K562 (cell line): ENCODE data around the gene HSD17B8. TPM values are rescaled to one million over a fixed set of nuclear protein-coding genes. Genes with fewer than 3 reads are reported as not detected.

Source experiments
- ATAC-seq: fragments of 200-7000 bp; cut with Tn5 transposase; 3 replicates; pipeline ENCODE4 v1.9.1; 2020; ENCODE audit warnings: moderate library complexity
- BruUV-seq: library from RNA; stranded (reverse); fragments of 400-500 nt; replicated peaks from 2 replicates; lab custom pipeline; 2021; lab: Mats Ljungman, UMichigan
- CTCF ChIA-PET: fragments of 300-600 bp; formaldehyde crosslinking; extraction: SDS; loops from one replicate; lab custom pipeline; 2021; ENCODE audit warnings: low intra/inter-chr PET ratio; lab: Yijun Ruan, JAX
- POLR2A ChIA-PET: fragments of 300-600, 350-650 bp; sonication (Branson Sonifier 250); formaldehyde crosslinking; extraction: SDS; loops from one replicate; lab custom pipeline; 2021; ENCODE audit warnings: antibody characterized with exemption, inconsistent platforms; lab: Yijun Ruan, JAX
- DNase-seq, 4 experiments: peaks; one replicate each; pipeline versions ENCODE4 v3.0.0 to v3.0.0-alpha.2; 2011 to 2018; ENCODE audit warnings: low spot score in 3 of 4, mixed read lengths in 3 of 4; ENCODE audit errors: extremely low read depth in 1 of 4
- FAIRE-seq: peaks from 2 replicates; lab custom pipeline; 2011; peaks lifted over from hg19 to GRCh38; lab: Jason Lieb, UNC
- H2AFZ ChIP-seq: 2 replicates; pipeline ENCODE4 v1.6.0; 2011; ENCODE audit warnings: low read depth, low read length, control low read depth, inconsistent platforms
- H3K27ac ChIP-seq: fragments of 200-600 bp; 3 replicates; pipeline ENCODE4 v1.8.0; 2011; ENCODE audit warnings: low read depth, mild to moderate bottlenecking, control low read depth, inconsistent platforms, low read length, moderate library complexity, mixed read lengths; ENCODE audit errors: extremely low read depth
- H3K27me3 ChIP-seq, 2 experiments: fragments of 300-600 bp in 1 of 2; 2 replicates in 1 of 2; 3 replicates in 1 of 2; pipeline versions ENCODE4 v1.6.0 to v1.8.0; 2011; ENCODE audit warnings: inconsistent platforms in 2 of 2, low read length in 2 of 2, mild to moderate bottlenecking in 1 of 2, mixed read lengths in 1 of 2, moderate library complexity in 1 of 2; ENCODE audit not compliant: control insufficient read depth in 2 of 2, insufficient read depth in 2 of 2
- H3K36me3 ChIP-seq: fragments of 300-600 bp; 3 replicates; pipeline ENCODE4 v1.8.0; 2011; ENCODE audit warnings: mild to moderate bottlenecking, low read length, inconsistent platforms; ENCODE audit not compliant: control insufficient read depth, insufficient read depth
- H3K4me1 ChIP-seq, 2 experiments: fragments of 200-600 bp in 1 of 2; replicated peaks in 1 of 2; 2 replicates in 1 of 2; 3 replicates in 1 of 2; pipeline versions ENCODE4 v1.5.1 to v1.8.0; 2011; ENCODE audit warnings: inconsistent platforms in 2 of 2, low read length in 2 of 2, mild to moderate bottlenecking in 1 of 2, mixed read lengths in 1 of 2, moderate library complexity in 1 of 2; ENCODE audit not compliant: control insufficient read depth in 2 of 2, insufficient read depth in 2 of 2
- H3K4me2 ChIP-seq: 2 replicates; pipeline ENCODE4 v1.6.1; 2011; ENCODE audit warnings: low read length, control low read depth, inconsistent platforms, mixed read lengths; ENCODE audit not compliant: insufficient read depth
- H3K4me3 ChIP-seq: fragments of 200-600 bp; sonication (generic), shearing (Covaris generic); 2 replicates; pipeline ENCODE4 v1.5.1; 2016; ENCODE audit warnings: control low read depth, inconsistent platforms
- H3K79me2 ChIP-seq: fragments of 200-600 bp; 3 replicates; pipeline ENCODE4 v1.8.0; 2011; ENCODE audit warnings: low read length, inconsistent platforms; ENCODE audit not compliant: control insufficient read depth, insufficient read depth
- H3K9ac ChIP-seq, 2 experiments: 2 replicates each; pipeline versions ENCODE4 v1.6.0 to v1.6.1; 2011; ENCODE audit warnings: low read depth in 2 of 2, low read length in 2 of 2, control low read depth in 1 of 2, inconsistent platforms in 1 of 2, mild to moderate bottlenecking in 1 of 2, mixed read lengths in 1 of 2; ENCODE audit not compliant: insufficient read depth in 1 of 2
- H3K9me1 ChIP-seq: one replicate; pipeline ENCODE4 v1.6.0; 2011; ENCODE audit warnings: inconsistent platforms, mild to moderate bottlenecking, low read length, moderate library complexity; ENCODE audit not compliant: control insufficient read depth, insufficient read depth
- H3K9me3 ChIP-seq: replicated peaks from 2 replicates; pipeline ENCODE4 v1.5.1; 2011; ENCODE audit warnings: low read depth, low read length, inconsistent platforms; ENCODE audit not compliant: control insufficient read depth, insufficient read depth
- H4K20me1 ChIP-seq: replicated peaks from 2 replicates; pipeline ENCODE4 v1.6.1; 2011; ENCODE audit warnings: low read length, inconsistent platforms, mixed read lengths; ENCODE audit not compliant: control insufficient read depth, insufficient read depth
- ARHGAP35 ChIP-seq: fragments of 450-650 bp; IDR thresholded peaks from 2 replicates; pipeline ENCODE4 v1.6.1; 2018; ENCODE audit not compliant: partially characterized antibody
- BRCA1 ChIP-seq, 2 experiments: fragments of 450-650 bp in 1 of 2; sonication (generic) in 1 of 2; formaldehyde crosslinking in 1 of 2; IDR thresholded peaks; 2 replicates each; pipeline versions ENCODE4 v1.5.0 to v1.6.1; 2017 to 2020; ENCODE audit warnings: mild to moderate bottlenecking in 1 of 2, missing genetic modification reagents in 1 of 2
- CC2D1A ChIP-seq: fragments of 450-650 bp; IDR thresholded peaks from 2 replicates; pipeline ENCODE4 v1.6.1; 2017; ENCODE audit warnings: mild to moderate bottlenecking
- HEY1 ChIP-seq: fragments of 250-450 bp; sonication (Bioruptor Pico); IDR thresholded peaks from 2 replicates; pipeline ENCODE4 v1.5.0; 2020; ENCODE audit warnings: mild to moderate bottlenecking, moderate library complexity, borderline replicate concordance
- MBD2 ChIP-seq: sonication (generic); IDR thresholded peaks from 2 replicates; pipeline ENCODE4 v1.6.1; 2016; ENCODE audit warnings: low read depth, borderline replicate concordance
- NELFE ChIP-seq: IDR thresholded peaks from 2 replicates; pipeline ENCODE4 v1.6.1; 2011; ENCODE audit warnings: mild to moderate bottlenecking; ENCODE audit not compliant: insufficient read depth, insufficient read length
- NR2F6 ChIP-seq: fragments of 450-650 bp; formaldehyde crosslinking; IDR thresholded peaks from 2 replicates; pipeline ENCODE4 v1.4.0; 2020; ENCODE audit warnings: mild to moderate bottlenecking
- NRF1 ChIP-seq, 2 experiments: fragments of 450-650 bp; IDR thresholded peaks in 1 of 2; conservative IDR thresholded peaks in 1 of 2; 2 replicates each; pipeline ENCODE4 v1.6.1; 2014; ENCODE audit warnings: mild to moderate bottlenecking in 2 of 2
- RHOXF2B ChIP-seq: fragments of 250-450 bp; sonication (Bioruptor Pico); conservative IDR thresholded peaks from 2 replicates; pipeline ENCODE4 v1.5.1; 2021
- SP1 ChIP-seq: sonication (generic); formaldehyde crosslinking; IDR thresholded peaks from 2 replicates; pipeline ENCODE4 v1.8.1; 2022; ENCODE audit warnings: mild to moderate bottlenecking, missing genetic modification reagents
- TAF7 ChIP-seq: fragments of 450-650 bp; IDR thresholded peaks from 2 replicates; pipeline ENCODE4 v1.6.1; 2016; ENCODE audit warnings: missing genetic modification characterization, missing compliant biosample characterization
- TAF9B ChIP-seq: fragments of 450-650 bp; IDR thresholded peaks from 2 replicates; pipeline ENCODE4 v1.6.1; 2018; ENCODE audit warnings: mild to moderate bottlenecking; ENCODE audit not compliant: partially characterized antibody
- TGIF2 ChIP-seq: sonication (generic); formaldehyde crosslinking; IDR thresholded peaks from 2 replicates; pipeline ENCODE4 v1.8.1; 2022; ENCODE audit warnings: mild to moderate bottlenecking, missing genetic modification reagents, moderate library complexity
- ZNF512 ChIP-seq: IDR thresholded peaks from 2 replicates; pipeline ENCODE4 v1.6.1; 2016; ENCODE audit warnings: missing genetic modification characterization, missing compliant biosample characterization
- ZNF609 ChIP-seq: sonication (generic); formaldehyde crosslinking; IDR thresholded peaks from 2 replicates; pipeline ENCODE4 v1.8.1; 2023; ENCODE audit warnings: missing genetic modification reagents, mild to moderate bottlenecking, borderline replicate concordance
- ZNF644 ChIP-seq: fragments of 200-800 bp; sonication (Bioruptor generic); IDR thresholded peaks from 2 replicates; pipeline ENCODE4 v1.6.1; 2016; ENCODE audit warnings: low read depth, missing genetic modification characterization, missing compliant biosample characterization
- WGBS: fragments of 100-300 bp; shearing (Covaris generic); methylation state at CpG from one replicate; pipeline ENCODE4 v1.1.6; 2016; ENCODE audit warnings: low coverage, mixed read lengths; ENCODE audit not compliant: insufficient coverage; ENCODE audit errors: missing lambda C conversion rate; 5-methylcytosine and 5-hydroxymethylcytosine counted together
- in situ Hi-C: fragments of 300-500 bp; cut with MboI; formaldehyde crosslinking; loops from 4 replicates; pipeline ENCODE4 v1.15.0; 2018; ENCODE audit warnings: inconsistent platforms, mixed read lengths
- intact Hi-C: fragments of 100-400 bp; cut with micrococcal nuclease; formaldehyde crosslinking; loops from 2 replicates; pipeline ENCODE4 v1.14.2; 2022
- polyA plus RNA-seq, 8 experiments: library from polyadenylated mRNA; depleted of rRNA in 4 of 8; stranded (reverse) in 5 of 8; unstranded in 3 of 8; fragments of >200 nt; fragmentation: Nextera tagmentation in 2 of 8; fragmentation: Illumina TruSeq in 1 of 8; extraction: Ambion mirVana in 2 of 8; extraction: Trizol in 1 of 8; gene quantifications; 2 replicates each; pipeline versions ENCODE4 v1.2.1 to v1.2.3, GENCODE V29; 2011 to 2014; ENCODE audit warnings: inconsistent platforms in 1 of 8, missing spikeins in 1 of 8
- total RNA-seq, 7 experiments: library from RNA; depleted of rRNA in 6 of 7; stranded (reverse); fragments of >200 nt in 6 of 7; fragmentation: Illumina TruSeq in 2 of 7; extraction: Trizol in 2 of 7; gene quantifications; 2 replicates each; pipeline versions ENCODE4 v1.2.1 to v1.2.3, GENCODE V29; 2011 to 2021; ENCODE audit warnings: low replicate concordance in 1 of 7

Gene HSD17B8
- total and polyA plus RNA-seq, 9 of the 15 experiments (the other 6 are each of a cell fraction or from before 2014, with no cell fraction given), result 3.7 to 35.2 (median 14.2) TPM

DNA sequence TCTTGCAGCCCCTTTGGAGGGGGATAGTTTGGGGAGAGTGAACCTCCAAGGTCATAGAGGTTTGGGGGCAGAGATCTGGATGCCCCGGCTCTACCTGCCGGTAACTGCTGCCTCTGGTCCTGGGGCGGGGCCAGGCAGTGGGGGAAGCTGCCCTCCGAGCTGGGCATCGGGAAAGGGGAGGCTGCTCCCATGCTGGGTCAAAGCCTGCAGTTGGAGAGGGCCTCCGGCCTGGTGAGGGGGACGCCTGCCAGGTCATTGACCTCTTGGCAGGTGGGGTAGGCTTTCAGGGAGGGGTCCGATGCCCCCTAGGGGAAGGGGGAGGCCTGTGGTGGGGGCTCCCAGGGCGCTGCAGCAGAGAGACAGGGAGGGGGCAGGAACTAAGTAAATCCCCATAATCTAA, 19.3 kb upstream of the HSD17B8 start (continued):
- no peak for TF ChIP-seq ZNF512

DNA sequence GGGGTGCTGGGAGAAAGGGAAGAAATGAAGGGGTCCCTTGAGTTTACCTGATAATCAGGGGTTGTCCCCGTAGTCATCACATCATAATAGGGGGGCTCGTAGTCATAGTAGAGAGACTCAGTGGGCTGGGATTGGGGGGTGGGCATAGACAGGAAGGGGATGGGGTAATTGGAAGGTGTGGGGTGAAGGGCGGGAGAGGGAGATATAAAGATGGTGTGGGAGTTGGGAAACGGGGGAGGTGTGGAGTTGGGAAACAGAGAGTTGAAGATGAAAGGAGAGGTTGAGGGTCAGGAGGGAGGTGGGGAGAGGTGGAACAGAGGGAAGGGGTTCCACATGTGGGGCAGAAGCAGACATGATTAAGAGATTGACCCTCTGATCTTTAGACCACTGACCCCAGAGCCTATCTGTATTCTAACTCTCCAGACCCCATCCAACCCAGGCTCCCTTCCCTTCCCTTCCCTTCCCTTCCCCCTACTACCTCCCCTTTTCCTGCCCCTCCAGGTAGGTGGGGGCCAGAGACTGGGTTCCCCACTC, 18.7 kb upstream of the HSD17B8 start:
- in situ Hi-C loops, result no loop called here
- H2AFZ ChIP-seq, result no peak overlapping the region
- intact Hi-C loops, result no loop called here
- H3K4me3 ChIP-seq, result no peak overlapping the region
- H3K79me2 ChIP-seq, result no peaks in the 10 kb centered on the region
- no peaks in the 10 kb centered on the region for H3K9me1 ChIP-seq
- no peak for ATAC-seq
- H3K27me3 ChIP-seq, result peaks cover 16 to 22% of the 10 kb centered on the region in 2 experiments; a peak in 4 of 5 replicates
- CTCF ChIA-PET, result no interaction called here
- no TSS peak for BruUV-seq
- DNase-seq, result no peak
- H3K4me1 ChIP-seq, result peaks cover 0 to 4% of the 10 kb centered on the region in 2 experiments; a peak in 3 of 5 replicates
- no peak for TF ChIP-seq HEY1 (CRISPR knock-in tag)
- TF ChIP-seq MBD2, result no peak
- no peak for TF ChIP-seq ARHGAP35
- TF ChIP-seq TGIF2 (CRISPR knock-in tag), result no peak
- TF ChIP-seq NR2F6 (CRISPR knock-in tag), result no peak
- no peak for TF ChIP-seq ZNF609
- TF ChIP-seq RHOXF2B (CRISPR knock-in tag), result no peak
- no peak for TF ChIP-seq NELFE
- TF ChIP-seq BRCA1 (IDR thresholded peaks at IDR 0.05), result no peak
- no peak for TF ChIP-seq BRCA1 (CRISPR knock-in tag; IDR thresholded peaks at IDR 0.05)
- no peak for TF ChIP-seq TAF7
- no peak for TF ChIP-seq TAF9B
- TF ChIP-seq NRF1 (conservative IDR thresholded peaks at IDR 0.05 in 1 of 2, IDR thresholded peaks at IDR 0.05 in 1 of 2), result no peak
- TF ChIP-seq SP1, result no peak
- TF ChIP-seq CC2D1A, result no peak
- no peak for TF ChIP-seq ZNF644 (tag)
- TF ChIP-seq, all 486 proteins: peak for 0
- FAIRE-seq, result no peak
- no peak overlapping the region for H3K27ac ChIP-seq
- H3K4me2 ChIP-seq, result no peak overlapping the region
- POLR2A ChIA-PET, result interaction anchor here (0.6 kb wide), 1 partner anchor 215 kb away, joined by 4 read pairs; no protein-coding TSS in a partner anchor
- WGBS, result 4% methylated on average over 4 of the region's 4 CpGs
- peaks cover 13% of the 10 kb centered on the region for H3K9me3 ChIP-seq
- no peak overlapping the region for H3K9ac ChIP-seq
- no peaks in the 10 kb centered on the region for H4K20me1 ChIP-seq
- H3K36me3 ChIP-seq, result no peaks in the 10 kb centered on the region
